ENCODE measurements around the gene MPST.

MPST gene

GRCh38 chr22:37044634-37045625, 25.4 kb downstream of the MPST start:
- DNase-seq (ENCODE audit: low read depth in 2 of 2) = no peak

- DNase-seq (ENCODE audit: low read depth in 2 of 2) = peak; percentile 22 to 38
These were observed 26.4 kb downstream of the MPST start for GRCh38 chr22:37045958-37046357.

- no peak for DNase-seq (ENCODE audit: low read depth in 2 of 2)
These were observed 27.0 kb downstream of the MPST start for GRCh38 chr22:37046589-37046988.

- no peak for DNase-seq (ENCODE audit: low read depth in 2 of 2)
These were observed 27.5 kb downstream of the MPST start for GRCh38 chr22:37047006-37047405.

- DNase-seq (ENCODE audit: low read depth in 2 of 2) = no peak
These were observed 28.6 kb downstream of the MPST start for GRCh38 chr22:37048133-37048532.

- DNase-seq (ENCODE audit: low read depth in 2 of 2) = no peak
These were observed 29.7 kb downstream of the MPST start for GRCh38 chr22:37049224-37049623.

GRCh38 chr22:37050913-37051312, 31.4 kb downstream of the MPST start:
- DNase-seq (ENCODE audit: low read depth in 2 of 2) = no peak

- DNase-seq (ENCODE audit: low read depth in 2 of 2) = peak; percentile 18 to 31
These were observed 32.1 kb downstream of the MPST start, which contains the start of gene KCTD17 for GRCh38 chr22:37051391-37052385. KCTD17 (plus strand) TSS chr22:37051742; CDS start chr22:37051761, 19 bp downstream.

GRCh38 chr22:37052386-37053309, 33.1 kb downstream of the MPST start:
- no peak for DNase-seq (ENCODE audit: low read depth in 2 of 2)

- no peak for DNase-seq (ENCODE audit: low read depth in 2 of 2)
These were observed 33.9 kb downstream of the MPST start for GRCh38 chr22:37053310-37054055.

GRCh38 chr22:37054056-37054395, 34.5 kb downstream of the MPST start:
- DNase-seq (ENCODE audit: low read depth in 2 of 2) = no peak

GRCh38 chr22:37054600-37055365, 35.2 kb downstream of the MPST start:
- DNase-seq (ENCODE audit: low read depth in 2 of 2) = no peak

- no peak for DNase-seq (ENCODE audit: low read depth in 2 of 2)
These were observed 36.7 kb downstream of the MPST start for GRCh38 chr22:37056246-37056645.

GRCh38 chr22:37057226-37057625, 37.7 kb downstream of the MPST start:
- DNase-seq (ENCODE audit: low read depth in 2 of 2) = no peak

GRCh38 chr22:37057796-37058510, 38.4 kb downstream of the MPST start:
- no peak for DNase-seq (ENCODE audit: low read depth in 2 of 2)

GRCh38 chr22:37058917-37059701, 39.6 kb downstream of the MPST start:
- no peak for DNase-seq (ENCODE audit: low read depth in 2 of 2)

- no peak for DNase-seq (ENCODE audit: low read depth in 2 of 2)
These were observed 40.4 kb downstream of the MPST start for GRCh38 chr22:37059876-37060449.
